Measurements from ENCODE around the gene PLCH1.

DNA sequence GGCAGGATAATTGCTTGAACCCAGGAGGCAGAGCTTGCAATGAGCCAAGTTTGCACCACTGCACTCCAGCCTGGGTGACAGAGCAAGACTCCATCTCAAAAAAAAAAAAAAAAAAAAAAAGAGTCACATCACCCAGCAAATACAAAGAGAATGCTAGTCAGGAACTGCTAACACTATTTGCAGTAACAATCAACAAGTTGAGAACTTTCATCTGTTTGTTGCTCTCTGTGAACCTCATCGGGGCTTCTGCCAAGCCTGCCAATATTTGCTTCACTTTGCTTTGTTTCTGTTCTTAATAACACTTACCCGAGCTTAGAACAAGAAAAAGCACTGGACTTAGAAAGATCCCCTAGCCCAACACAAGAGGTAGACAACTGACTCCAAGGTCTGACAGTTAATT lies 76.9 kb downstream of the PLCH1 start:
- TF ChIP-seq POLR2AphosphoS5 (IDR thresholded peaks at IDR 0.05; ENCODE audit: borderline replicate concordance, low read depth, low read length) = no peak
- no peak for TF ChIP-seq EZH2 (IDR thresholded peaks at IDR 0.05)
- no peak for TF ChIP-seq FOXP2 (optimal IDR thresholded peaks at IDR 0.05; ENCODE audit: control extremely low read depth, extremely low read length, insufficient read depth)
